Skin epidermis (tissue), 12 donors: ENCODE measurements around the gene APOBEC2.

Source experiments
- H3K27ac ChIP-seq, 21 experiments: fragments of 200-600 bp; sonication (generic) in 11 of 21; one replicate each; pipeline ENCODE4 v1.5.0; 2020; ENCODE audit warnings: mild to moderate bottlenecking in 3 of 21, inconsistent platforms in 2 of 21, moderate library complexity in 2 of 21
- H3K4me3 ChIP-seq, 7 experiments: fragments of 200-600 bp; sonication (generic) in 2 of 7; one replicate each; pipeline ENCODE4 v1.5.0; 2020; ENCODE audit warnings: inconsistent platforms in 2 of 7, mild to moderate bottlenecking in 2 of 7, moderate library complexity in 1 of 7

Gene APOBEC2

GRCh38 chr6:41055149-41055548 lies 2.1 kb downstream of the APOBEC2 start:
- Histone ChIP-seq H3K27ac (no peak overlapping the region), H3K4me3 (no peak overlapping the region)

- no peak overlapping the region for H3K4me3 ChIP-seq
Measured at GRCh38 chr6:41056768-41057490, 3.9 kb downstream of the APOBEC2 start.

GRCh38 chr6:41058783-41059181 lies 5.8 kb downstream of the APOBEC2 start:
- no peak overlapping the region for H3K4me3 ChIP-seq
- no peak overlapping the region for H3K27ac ChIP-seq

More at GRCh38 chr6:41056768-41057490, 3.9 kb downstream of the APOBEC2 start:
- H3K27ac ChIP-seq: no peak overlapping the region

GRCh38 chr6:41059556-41059955 lies 6.6 kb downstream of the APOBEC2 start:
- Histone ChIP-seq H3K27ac (no peak overlapping the region), H3K4me3 (no peak overlapping the region)

- Histone ChIP-seq H3K4me3 (no peak overlapping the region), H3K27ac (no peak overlapping the region)
Measured at GRCh38 chr6:41061196-41061726, 8.3 kb downstream of the APOBEC2 start.

GRCh38 chr6:41062056-41062455 lies 9.1 kb downstream of the APOBEC2 start:
- Histone ChIP-seq H3K27ac (no peak overlapping the region), H3K4me3 (no peak overlapping the region)

GRCh38 chr6:41063884-41064285 lies 10.9 kb downstream of the APOBEC2 start:
- no peak overlapping the region for H3K4me3 ChIP-seq
- no peak overlapping the region for H3K27ac ChIP-seq

GRCh38 chr6:41064841-41065240 lies 11.8 kb downstream of the APOBEC2 start:
- Histone ChIP-seq H3K4me3 (no peak overlapping the region), H3K27ac (no peak overlapping the region)

- H3K4me3 ChIP-seq: no peak overlapping the region
- no peak overlapping the region for H3K27ac ChIP-seq
Measured at GRCh38 chr6:41065550-41066026, 12.6 kb downstream of the APOBEC2 start.

- H3K27ac ChIP-seq: no peak overlapping the region
- H3K4me3 ChIP-seq: no peak overlapping the region
Measured at GRCh38 chr6:41066867-41067304, 13.9 kb downstream of the APOBEC2 start.

- H3K4me3 ChIP-seq: peak overlapping the region; percentile 70 to 99 (median 93)
- H3K27ac ChIP-seq: peak overlapping the region; percentile 84 to 100 (median 98)
Measured at GRCh38 chr6:41071501-41071922, 18.5 kb downstream of the APOBEC2 start.

GRCh38 chr6:41071923-41072835 lies 19.2 kb downstream of the APOBEC2 start, which contains the start of gene OARD1:
Gene OARD1, minus strand, starts transcription at chr6:41072356. Its CDS starts 722 bp downstream, at chr6:41071634.
- Histone ChIP-seq H3K27ac (peak within 1 kb of the TSS; percentile 93 to 100 (median 98)), H3K4me3 (peak within 1 kb of the TSS; percentile 70 to 99 (median 93))

- peak within 1 kb of the TSS; percentile 70 to 99 (median 93) for H3K4me3 ChIP-seq
- peak within 1 kb of the TSS; percentile 93 to 100 (median 98) for H3K27ac ChIP-seq
Measured at GRCh38 chr6:41072836-41073202, 19.8 kb downstream of the APOBEC2 start, which contains the start of gene NFYA. Gene NFYA, plus strand, starts transcription at chr6:41072974. Its CDS starts 6,116 bp downstream, at chr6:41079090.

GRCh38 chr6:41073203-41073967 lies 20.4 kb downstream of the APOBEC2 start:
- H3K4me3 ChIP-seq: peak overlapping the region; percentile 70 to 99 (median 93)

GRCh38 chr6:41073968-41074691 lies 21.1 kb downstream of the APOBEC2 start:
- peak overlapping the region in 20 of 21 experiments; percentile 93 to 100 (median 98) for H3K27ac ChIP-seq
- H3K4me3 ChIP-seq: peak overlapping the region; percentile 70 to 99 (median 93)

More at GRCh38 chr6:41073203-41073967, 20.4 kb downstream of the APOBEC2 start:
- H3K27ac ChIP-seq: peak overlapping the region; percentile 93 to 100 (median 98)

- Histone ChIP-seq H3K4me3 (peak overlapping the region in 4 of 7 experiments; percentile 4 to 99 (median 96)), H3K27ac (peak overlapping the region in 15 of 21 experiments; percentile 94 to 100 (median 99))
Measured at GRCh38 chr6:41074692-41075436, 21.9 kb downstream of the APOBEC2 start.
